GM19328 (cell line): ENCODE data around the gene NAP1L4.

Experiments used
- ATAC-seq: cut with Tn5 transposase; IDR thresholded peaks from one replicate; pipeline ENCODE4 v1.9.1; 2021; ENCODE audit warnings: mild to moderate bottlenecking, moderate library complexity; ENCODE audit not compliant: unreplicated experiment

NAP1L4 gene

DNA sequence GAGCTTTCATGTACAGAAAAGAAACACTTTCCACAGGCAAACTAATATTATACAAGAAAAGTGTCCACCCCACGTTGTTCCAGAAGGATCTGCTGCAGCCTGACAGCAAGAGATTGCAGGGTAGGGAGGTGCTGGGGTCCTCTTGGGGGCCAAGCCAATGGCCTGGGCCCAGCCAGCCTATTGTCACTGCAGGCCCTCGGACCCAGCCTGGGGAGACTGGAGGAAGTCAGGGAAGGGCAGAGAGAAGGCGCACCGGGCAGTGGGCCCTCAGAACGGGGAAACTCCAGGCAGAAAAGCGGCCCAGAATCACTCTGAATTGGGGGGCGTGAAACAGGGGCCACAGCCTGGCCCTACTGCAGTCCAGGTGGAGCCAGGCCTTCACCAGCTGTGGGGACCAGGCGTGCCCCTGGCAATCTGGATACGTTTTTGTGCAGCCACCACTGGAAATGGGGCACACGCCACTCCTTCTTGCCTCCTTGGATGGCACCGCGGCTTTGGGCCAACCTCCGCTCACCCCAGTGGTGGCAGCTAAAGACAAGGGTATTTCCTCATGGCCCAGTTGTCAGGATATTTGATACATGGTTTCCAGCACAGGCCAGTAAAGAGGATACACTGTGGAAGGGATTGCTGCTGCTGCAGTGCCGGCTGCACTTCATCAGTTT, 3.9 kb upstream of the NAP1L4 start:
- ATAC-seq = no peak

GRCh38 chr11:2995031-2995561, 3.0 kb upstream of the NAP1L4 start:
- ATAC-seq = no peak

- no peak for ATAC-seq
Measured at GRCh38 chr11:2994336-2994730, 2.2 kb upstream of the NAP1L4 start.

DNA sequence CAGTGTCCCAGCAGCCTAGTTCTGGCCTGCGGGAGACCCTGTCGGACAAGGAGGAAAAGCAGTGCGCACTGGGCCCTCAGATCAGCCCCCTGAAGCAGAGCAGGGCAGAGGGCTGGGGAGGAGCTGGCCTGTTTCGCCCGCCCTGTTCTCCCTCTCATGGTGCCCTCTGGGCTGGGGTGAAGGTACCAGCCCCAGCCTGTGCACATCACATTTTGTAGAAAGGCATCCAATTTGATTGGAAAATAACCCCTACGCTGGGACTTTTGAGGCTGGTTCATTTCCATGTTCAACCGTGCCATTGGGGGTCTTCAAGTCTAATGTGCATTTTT, 832 bp upstream of the NAP1L4 start:
- ATAC-seq = no peak

DNA sequence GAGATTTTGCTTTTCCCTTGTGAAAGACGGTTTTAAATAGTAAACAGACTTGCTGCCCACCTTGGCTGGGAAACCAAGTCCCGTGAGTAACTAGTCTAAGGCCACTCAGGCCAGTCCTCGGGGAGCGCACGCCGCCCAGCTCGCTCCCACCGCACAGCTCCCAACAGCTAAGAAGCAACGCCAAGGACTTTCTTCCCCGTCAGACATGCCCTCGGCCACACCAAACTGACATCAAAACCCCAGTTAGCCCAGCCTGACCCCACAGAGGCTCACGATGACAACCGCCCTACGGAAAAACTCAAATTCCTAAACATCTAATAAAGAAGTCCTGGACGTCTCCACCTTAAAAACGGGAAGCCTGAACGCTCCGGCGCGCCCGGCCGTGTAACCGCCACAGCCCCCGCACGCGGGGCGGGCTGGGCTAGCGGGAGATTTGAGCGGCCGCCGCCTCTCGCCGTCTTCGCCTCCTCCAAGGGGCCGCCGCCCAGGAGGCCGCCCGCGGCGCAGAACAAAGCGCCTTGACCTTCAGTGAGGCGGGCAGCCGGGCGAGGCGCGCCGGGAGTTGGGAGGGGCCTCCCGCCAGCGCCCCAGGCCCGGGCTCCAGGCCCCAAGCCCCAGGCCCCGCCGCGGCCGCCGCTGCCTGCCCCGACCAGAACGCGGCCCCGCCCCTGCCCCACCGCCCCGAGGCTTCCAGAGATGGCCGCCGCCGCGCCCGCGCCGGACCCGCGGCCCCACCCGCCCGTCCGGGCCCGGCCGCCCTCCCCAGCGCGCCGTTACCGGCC, 486 bp downstream of the NAP1L4 start:
- ATAC-seq = peak; percentile 40

DNA sequence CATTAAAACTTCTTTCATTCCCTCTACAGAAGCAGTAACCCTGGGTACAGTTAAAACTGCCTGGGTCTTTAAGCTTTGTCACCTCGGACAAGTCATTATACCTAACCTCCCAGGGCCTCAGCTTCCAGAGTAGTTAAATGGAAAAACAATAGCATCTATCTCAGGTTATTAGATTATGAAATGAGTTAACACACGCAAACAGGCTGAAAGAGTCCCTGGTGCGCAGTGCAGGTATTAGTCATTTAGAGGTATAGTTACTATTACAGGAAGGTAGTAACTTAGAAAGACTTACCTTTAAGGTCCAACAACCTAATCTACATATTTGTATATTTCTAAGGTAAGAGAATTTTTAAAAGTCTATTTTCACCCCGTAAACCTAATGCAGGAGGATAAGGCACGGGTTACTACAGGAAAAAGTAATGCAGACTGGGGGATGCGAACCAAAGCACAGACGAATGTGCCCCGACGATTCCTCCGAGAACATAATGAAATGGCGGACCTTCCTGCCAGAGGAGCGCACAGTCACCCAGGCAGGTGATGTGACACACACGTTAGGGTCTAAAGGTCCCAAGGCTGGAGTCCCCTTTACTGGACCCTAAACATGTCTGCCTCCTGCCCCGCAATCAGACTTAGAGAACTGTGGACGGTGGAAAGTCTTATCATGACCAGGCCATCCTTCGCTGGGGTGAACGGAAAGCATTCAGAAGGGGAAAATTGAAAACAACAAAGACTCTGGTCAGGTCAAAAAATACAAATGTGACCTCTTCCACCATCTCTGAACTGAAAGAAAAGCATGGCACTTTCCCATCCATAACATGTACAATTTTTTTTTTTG, 1.3 kb downstream of the NAP1L4 start:
- ATAC-seq = no peak

- no peak for ATAC-seq
Measured at GRCh38 chr11:2989551-2989950, 2.6 kb downstream of the NAP1L4 start.

- no peak for ATAC-seq
Measured at GRCh38 chr11:2989006-2989405, 3.1 kb downstream of the NAP1L4 start.

- no peak for ATAC-seq
Measured at GRCh38 chr11:2987881-2988861, 4.0 kb downstream of the NAP1L4 start.

- ATAC-seq = no peak
Measured at GRCh38 chr11:2983908-2984307, 8.2 kb downstream of the NAP1L4 start.

DNA sequence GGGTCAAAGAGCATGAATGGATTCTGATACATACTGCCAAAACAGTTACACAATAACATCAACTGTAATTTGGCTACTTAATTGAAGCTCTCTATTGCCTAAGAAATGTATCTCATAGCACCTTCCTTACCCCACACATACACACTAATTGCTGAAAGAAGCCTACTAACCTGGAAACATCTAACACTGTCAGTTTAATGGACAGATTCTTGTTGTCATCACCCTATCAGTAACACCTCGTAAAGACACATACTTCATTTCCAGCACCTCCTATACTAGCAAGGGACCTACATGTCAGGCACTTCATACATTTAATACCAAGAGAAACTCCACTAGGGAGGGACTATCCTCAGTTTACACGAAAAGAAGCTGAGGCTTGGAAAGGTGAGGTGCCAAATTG, 9.9 kb downstream of the NAP1L4 start:
- no peak for ATAC-seq

- no peak for ATAC-seq
Measured at GRCh38 chr11:2981130-2981529, 11.0 kb downstream of the NAP1L4 start.

DNA sequence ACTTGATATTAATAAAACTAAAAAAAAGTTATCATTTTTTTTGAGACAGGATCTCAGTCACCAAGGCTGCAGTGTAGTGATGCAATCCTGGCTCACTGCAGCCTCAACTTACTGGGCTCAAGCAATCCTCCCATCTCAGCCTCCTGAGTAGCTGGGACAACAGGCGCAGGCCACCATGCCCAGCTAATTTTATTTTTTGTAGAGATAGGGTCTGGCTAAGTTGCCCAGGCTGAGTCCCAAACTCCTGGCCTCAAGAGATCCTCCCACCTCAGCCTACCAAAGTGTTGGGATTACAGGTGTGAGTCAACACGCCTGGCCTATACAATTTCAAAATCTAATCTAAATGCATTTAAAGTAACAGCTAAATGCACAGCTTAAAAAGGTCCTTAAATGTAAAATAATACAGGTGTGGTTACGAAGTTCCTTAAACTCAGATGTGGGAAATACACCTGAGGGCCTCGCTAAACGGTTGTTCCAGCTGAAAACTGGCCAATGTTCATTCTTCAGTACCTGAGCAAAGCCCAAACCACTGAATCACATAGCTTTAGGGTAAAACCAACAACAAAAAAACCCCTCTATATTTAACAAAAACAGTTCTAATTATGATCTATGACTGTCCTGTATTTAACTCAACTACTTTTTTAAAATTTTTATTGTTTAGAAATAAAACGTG, 11.8 kb downstream of the NAP1L4 start:
- no peak for ATAC-seq

GRCh38 chr11:2977113-2977512, 15.0 kb downstream of the NAP1L4 start:
- no peak for ATAC-seq

- no peak for ATAC-seq
Measured at GRCh38 chr11:2976294-2977063, 15.7 kb downstream of the NAP1L4 start.

- no peak for ATAC-seq
Measured at GRCh38 chr11:2975594-2975993, 16.5 kb downstream of the NAP1L4 start.

- no peak for ATAC-seq
Measured at GRCh38 chr11:2974272-2974671, 17.9 kb downstream of the NAP1L4 start.

DNA sequence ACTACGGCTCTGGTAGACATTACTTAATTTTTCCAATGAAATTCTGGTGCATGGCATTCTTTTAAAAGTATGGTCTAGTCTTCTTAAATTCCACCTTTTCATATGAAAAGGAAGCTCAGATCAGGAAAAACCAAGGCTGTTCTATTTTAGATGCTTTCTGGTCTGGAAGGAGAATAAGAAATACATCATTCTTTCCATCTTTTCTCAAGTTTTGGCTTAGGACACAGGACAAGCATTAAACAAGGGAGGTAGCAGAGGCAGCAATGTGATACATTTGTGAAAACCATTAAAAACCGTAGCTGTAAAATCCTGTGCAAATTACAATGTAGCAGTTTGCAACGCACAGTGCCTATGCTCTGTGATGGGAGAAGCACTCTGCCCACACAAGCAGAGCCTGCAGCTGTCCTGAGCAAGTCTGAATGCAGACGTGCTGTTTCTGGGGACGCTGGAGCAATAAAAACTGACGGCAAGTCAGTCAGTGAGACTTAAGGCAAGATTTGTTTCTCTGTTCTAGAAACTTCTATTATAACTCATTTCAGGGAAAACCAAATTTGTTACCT, 23.7 kb downstream of the NAP1L4 start:
- ATAC-seq = no peak

DNA sequence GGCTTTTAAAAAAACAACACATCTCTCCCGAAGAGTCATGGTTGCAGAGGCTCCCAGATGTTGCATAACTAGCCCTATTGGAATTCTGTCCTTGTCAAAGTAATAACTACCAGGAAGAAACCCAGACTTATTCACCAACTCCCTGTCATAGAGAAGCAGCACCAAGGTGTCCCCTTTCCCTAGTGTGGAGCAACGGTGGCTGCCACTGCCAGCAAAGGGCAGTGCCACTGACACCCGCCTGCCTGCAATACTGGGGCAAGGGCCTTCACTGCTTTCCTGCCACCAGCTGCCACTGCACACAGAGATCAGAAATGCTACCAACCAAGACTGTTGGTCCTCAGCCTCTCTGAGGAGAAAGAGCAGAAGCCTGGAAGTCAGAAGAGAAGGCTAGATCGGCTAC, 27.3 kb downstream of the NAP1L4 start:
- no peak for ATAC-seq
